IPS-11a (cell line): ENCODE data around the gene PRSS50.
A peak's percentile ranks its signal among the peaks of the same experiment; 100 is the strongest.

Experiments used
- H3K4me3 ChIP-seq: one replicate; pipeline ENCODE4 v1.5.1; 2013; ENCODE audit warnings: low read depth, low read length, control low read depth

The PRSS50 gene

GRCh38 chr3:46693038-46693891 is 24.4 kb downstream of the PRSS50 start, which contains the start of gene ALS2CL:
Gene ALS2CL (minus strand): TSS chr3:46693679. CDS start chr3:46689440, 4,239 bp downstream.
- peak within 1 kb of the TSS; percentile 50 for H3K4me3 ChIP-seq

DNA sequence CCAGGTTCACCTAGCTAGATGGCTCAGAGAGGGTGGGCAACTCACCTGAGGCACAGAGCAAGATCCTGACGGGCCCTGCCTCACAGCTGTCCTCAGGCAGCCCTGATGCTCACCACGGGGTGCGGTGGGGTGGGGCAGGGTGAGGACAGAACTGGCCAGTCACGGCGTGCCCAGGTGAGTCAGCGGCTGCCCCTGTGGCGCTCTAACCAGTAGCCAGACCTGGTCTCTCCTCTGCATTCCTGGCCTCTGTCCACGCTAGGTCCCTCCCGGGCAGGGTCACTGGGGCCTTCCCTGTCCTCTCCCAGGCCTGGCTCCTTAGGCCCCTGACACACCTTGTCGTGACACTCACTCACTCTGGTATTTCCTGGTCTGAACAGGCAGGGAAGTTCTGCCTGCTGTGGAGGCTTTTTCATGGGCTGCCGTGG is 25.1 kb downstream of the PRSS50 start:
- no peak overlapping the region for H3K4me3 ChIP-seq

DNA sequence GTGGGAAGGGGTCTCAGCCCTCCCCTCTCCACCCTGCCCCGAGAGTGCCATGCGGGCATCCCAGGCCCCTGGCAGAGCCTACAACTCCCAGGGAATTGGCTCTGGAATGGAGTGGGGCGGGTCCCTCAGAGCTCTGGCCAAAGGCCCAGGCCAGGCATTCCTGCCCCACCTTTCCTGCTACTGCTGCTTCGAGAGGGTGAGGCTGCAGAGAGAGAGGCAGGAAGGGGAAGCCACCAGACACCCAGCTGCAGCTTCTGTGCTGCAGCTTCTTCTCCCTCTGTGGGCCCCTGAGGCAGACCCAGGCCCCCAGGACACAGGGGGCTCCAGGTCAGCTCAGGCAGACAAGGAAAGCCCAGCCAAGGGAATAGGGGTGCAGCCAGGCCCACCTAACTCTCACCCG is 26.9 kb downstream of the PRSS50 start:
- no peak overlapping the region for H3K4me3 ChIP-seq

GRCh38 chr3:46685446-46685845 is 32.2 kb downstream of the PRSS50 start:
- H3K4me3 ChIP-seq: no peak overlapping the region

GRCh38 chr3:46684891-46685290 is 32.8 kb downstream of the PRSS50 start:
- H3K4me3 ChIP-seq: no peak overlapping the region

GRCh38 chr3:46682974-46683373 is 34.7 kb downstream of the PRSS50 start:
- H3K4me3 ChIP-seq: no peak overlapping the region

DNA sequence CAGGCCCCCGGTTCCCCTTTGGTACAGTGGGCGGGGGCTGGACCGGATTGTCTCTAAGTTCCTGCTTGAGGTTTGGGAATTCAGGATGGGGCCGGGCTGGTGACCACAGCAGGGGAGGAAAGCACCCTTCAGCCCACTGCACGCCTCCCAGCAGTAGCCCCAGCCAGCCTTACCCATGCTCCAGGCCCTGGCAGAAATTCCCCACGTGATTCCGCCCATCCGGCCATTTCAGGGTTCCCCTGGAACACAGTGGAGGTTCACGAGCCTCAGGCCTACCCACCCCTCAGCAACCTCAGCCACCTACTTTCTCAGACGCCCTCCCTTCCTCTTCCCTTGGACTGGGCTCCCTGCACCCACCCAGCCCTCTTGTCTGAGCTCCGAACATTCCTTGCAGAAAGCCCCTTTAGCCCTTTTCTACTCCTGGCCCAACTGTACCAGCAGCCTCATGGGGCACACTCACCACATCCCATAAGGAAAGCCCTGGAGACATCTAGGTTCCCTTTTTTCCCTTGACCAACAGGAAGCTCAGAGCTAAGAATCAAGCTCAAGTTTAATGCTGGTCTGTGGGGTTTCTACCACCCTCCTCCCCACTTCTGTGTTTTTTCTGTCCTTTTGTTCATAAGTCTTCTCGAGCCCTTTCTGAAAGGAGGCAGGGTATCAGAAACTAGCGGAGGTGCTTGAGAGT is 35.7 kb downstream of the PRSS50 start:
- no peak overlapping the region for H3K4me3 ChIP-seq

DNA sequence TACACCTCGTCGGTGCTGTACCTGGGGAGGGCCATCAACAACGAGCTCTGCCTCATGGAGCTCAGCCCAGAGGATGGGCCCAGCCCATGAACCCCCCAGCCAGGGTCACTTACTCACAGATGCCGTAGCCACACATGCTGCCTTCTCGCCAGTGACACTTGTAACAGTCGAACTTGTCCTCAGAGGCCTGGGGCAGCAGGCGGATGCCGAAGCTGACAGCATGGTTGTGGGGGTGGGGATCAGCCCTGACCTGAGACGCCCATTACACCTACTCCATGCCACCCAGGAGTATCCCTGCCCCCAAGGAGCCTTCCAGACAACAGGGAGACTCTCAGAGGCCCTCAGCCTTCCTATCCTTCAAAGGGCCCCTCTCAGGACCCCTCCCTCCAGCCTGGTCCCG is 36.3 kb downstream of the PRSS50 start:
- H3K4me3 ChIP-seq: no peak overlapping the region

DNA sequence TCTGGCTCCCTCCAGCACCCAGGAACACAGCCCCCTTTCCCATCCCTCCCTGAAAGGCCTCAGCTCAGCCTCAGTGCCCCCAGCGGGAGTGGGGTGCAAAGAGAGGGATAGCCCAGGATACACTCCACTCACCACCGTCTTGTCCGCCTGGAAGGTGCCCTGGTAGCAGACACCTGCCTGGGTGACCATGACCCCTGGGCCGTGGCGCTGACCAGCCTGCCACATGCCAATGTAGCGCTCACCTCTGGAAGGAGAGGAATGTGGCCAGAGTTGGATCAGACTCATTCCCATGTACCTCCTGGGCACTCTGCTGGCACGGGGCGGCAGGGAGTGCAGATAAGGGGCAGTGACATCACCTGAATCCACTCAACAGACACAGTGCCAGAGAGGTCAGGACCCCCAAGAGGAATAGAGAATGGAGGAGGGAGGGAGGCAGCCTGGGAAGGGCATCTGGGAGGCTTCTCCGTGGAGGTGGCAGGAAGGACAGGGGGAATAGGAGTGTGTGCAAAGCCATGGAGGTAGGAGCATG is 37.3 kb downstream of the PRSS50 start:
- no peak overlapping the region for H3K4me3 ChIP-seq

DNA sequence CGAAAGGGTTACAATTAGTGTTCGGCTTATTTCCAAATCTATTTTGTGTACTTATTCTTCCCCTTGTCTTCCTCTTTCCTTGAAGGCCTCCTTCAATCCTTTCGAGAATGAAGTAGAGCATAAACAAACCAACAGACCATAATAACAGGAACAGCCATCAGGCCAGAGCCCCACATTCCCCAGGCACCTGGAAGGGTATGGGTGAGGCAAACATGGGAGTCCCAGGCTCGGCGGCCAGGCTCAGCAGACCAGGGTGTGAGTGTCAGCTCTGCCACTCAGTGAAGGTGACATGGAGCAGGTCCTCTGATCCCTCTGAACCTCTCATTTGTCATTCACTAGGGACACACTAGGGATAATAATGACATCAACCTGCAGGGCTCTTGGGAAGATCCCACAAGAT is 38.0 kb downstream of the PRSS50 start:
- H3K4me3 ChIP-seq: no peak overlapping the region

DNA sequence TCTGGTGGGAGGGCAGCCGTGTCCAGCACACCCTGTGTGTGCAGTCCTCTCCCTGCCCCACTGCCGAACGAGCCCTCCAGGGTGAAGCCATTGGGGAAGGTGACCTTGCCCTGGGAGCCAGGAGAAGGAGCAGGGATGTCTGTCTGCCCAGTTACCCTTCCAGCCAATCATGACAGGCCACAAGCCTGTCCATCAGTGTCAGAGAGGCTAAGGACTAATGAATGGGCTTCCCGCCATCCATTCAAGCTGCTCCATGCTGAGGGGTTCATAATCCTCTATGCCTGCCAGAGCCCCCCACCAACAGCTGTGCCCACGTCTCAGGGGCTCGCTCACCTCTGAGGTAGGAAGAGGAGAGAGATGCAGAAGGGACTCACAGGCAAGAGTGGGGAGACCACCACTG is 39.4 kb downstream of the PRSS50 start:
- H3K4me3 ChIP-seq: no peak overlapping the region

DNA sequence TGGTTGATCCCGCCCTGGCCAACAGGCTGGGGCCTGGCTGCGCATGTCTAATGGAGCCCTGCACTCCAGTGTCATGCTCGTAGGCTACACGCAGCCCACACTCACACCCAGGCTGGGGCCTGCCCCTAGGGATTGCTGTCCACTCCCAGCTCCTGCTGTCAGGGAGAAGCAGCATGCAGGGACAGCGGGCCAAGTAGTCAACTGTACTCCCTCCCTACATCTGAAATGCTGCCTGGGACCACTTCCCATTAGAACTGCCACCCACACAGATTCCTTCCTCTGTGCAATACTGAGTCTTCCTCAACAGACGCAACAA is 40.3 kb downstream of the PRSS50 start:
- H3K4me3 ChIP-seq: no peak overlapping the region

DNA sequence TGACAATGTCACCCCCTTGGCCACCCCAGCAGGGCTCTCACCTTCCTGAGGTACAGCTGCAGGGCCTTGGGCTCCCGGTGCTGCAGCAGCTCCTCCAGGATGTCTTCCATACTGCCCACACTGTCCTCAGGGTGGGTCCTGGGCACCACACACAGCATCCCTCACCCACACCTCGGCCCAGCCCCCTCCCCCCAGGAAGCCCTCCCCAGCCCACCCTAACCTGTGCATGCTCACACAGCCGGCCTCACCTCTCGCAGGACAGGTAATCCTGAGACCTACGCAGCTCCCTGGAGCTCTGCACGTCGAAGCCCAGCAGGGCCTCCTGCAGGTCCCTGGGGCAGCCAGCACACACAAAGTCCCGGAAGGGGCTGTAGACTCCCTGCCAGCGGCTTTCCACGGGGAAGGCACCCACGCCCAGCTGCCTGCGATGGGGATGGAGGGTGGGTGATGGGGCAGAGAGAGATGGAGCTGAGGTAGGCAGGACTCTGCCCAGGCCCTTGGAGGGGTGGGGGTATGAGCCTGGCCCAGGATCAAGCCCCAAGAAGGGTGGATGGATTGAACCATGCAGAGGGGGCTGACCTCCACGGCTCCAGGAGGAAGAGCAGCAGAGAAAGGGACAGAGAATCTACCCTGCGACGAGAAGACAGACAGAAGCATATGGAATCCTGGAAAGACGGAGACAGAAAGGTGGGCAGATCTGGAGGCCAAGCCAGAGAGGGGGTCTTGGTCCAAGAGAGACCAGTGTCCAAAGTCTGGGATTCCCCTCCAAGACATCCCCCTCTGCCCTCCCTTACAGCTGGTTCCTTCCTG is 40.9 kb downstream of the PRSS50 start:
- H3K4me3 ChIP-seq: no peak overlapping the region

- no peak overlapping the region for H3K4me3 ChIP-seq
These were observed 41.7 kb downstream of the PRSS50 start for GRCh38 chr3:46675843-46676567.

GRCh38 chr3:46675426-46675825 is 42.2 kb downstream of the PRSS50 start:
- no peak overlapping the region for H3K4me3 ChIP-seq

DNA sequence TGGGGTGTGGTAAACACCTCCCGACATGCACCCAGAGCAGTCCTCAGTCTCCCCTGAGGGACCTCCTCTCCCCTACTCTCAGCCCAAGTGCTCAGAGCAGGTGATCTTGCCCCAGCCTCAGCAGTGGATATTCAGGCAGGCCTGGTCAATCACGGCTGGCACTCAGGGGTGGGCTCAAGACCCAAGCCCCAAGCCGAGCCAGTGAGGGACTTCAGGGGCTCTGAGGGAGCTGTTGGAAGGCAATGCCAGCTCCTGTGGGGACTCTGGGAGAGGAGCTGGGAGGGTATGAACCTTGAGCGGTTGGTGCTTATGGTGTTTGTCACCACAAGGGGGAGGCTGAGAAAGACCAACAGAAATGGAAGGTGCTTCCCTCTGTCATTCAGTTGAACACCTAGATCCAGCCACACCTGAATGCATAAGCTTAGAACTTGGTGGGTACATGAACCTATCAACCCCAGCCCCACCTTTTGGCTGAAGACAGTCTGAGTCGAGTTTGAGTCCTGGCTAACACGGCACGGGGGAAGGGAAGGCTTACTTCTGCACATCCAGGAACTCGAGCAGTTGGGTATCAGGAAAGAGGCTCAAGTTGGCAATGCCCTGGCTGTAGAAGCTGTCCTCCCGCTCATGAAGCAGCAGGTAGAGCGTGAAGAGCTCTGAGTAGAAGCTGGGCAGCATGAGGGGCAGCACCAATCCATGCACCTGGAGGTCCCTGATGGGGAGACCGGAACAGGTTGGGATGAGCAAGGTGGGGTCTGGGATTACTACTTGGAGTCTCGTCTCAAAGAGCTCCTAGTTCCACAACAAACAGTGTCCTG is 43.4 kb downstream of the PRSS50 start:
- no peak overlapping the region for H3K4me3 ChIP-seq

- no peak overlapping the region for H3K4me3 ChIP-seq
These were observed 44.3 kb downstream of the PRSS50 start for GRCh38 chr3:46673151-46674030.

- H3K4me3 ChIP-seq: no peak overlapping the region
These were observed 45.3 kb downstream of the PRSS50 start for GRCh38 chr3:46672349-46672695.
